H1 (cell line): Measurements from ENCODE around the gene FOXE1. TPM values are rescaled to one million over a fixed set of nuclear protein-coding genes. Genes with fewer than 3 reads are reported as not detected.

Experiments
- CTCF ChIA-PET: fragments of 300-600 bp; sonication (Branson Sonifier 250); formaldehyde crosslinking; loops from one replicate; lab custom pipeline; 2021; ENCODE audit not compliant: partially characterized antibody; lab: Charles Lee
- POLR2A ChIA-PET: fragments of 300-600 bp; sonication (Branson Sonifier 250); formaldehyde crosslinking; loops from one replicate; lab custom pipeline; 2021; ENCODE audit warnings: inconsistent platforms; ENCODE audit not compliant: partially characterized antibody; lab: Charles Lee
- DNase-seq, 2 experiments: peaks; one replicate each; pipeline versions ENCODE4 v3.0.0 to v3.0.0-alpha.2; 2010 to 2022; ENCODE audit warnings: low spot score in 2 of 2, low read depth in 1 of 2, mixed read lengths in 1 of 2
- FAIRE-seq: peaks from 2 replicates; lab custom pipeline; 2011; peaks lifted over from hg19 to GRCh38; lab: Jason Lieb, UNC
- H2AFZ ChIP-seq: 2 replicates; pipeline ENCODE4 v1.8.1; 2012; ENCODE audit warnings: low read length, inconsistent platforms
- H2AK5ac ChIP-seq: 2 replicates; pipeline ENCODE4 v1.6.1; 2013; ENCODE audit warnings: low read depth, low read length
- H2BK120ac ChIP-seq: replicated peaks from 2 replicates; pipeline ENCODE3; 2013; ENCODE audit warnings: low read depth, low read length, inconsistent platforms
- H2BK12ac ChIP-seq: 2 replicates; pipeline ENCODE4 v1.6.1; 2013; ENCODE audit warnings: low read depth, low read length
- H2BK15ac ChIP-seq: 2 replicates; pipeline ENCODE4 v1.6.1; 2013; ENCODE audit warnings: low read length
- H2BK20ac ChIP-seq: 2 replicates; pipeline ENCODE4 v1.6.1; 2013; ENCODE audit warnings: low read length
- H2BK5ac ChIP-seq: 2 replicates; pipeline ENCODE4 v1.6.1; 2013; ENCODE audit warnings: low read depth, low read length
- H3K14ac ChIP-seq: 2 replicates; pipeline ENCODE4 v1.6.1; 2013; ENCODE audit warnings: inconsistent platforms; ENCODE audit not compliant: insufficient read length
- H3K18ac ChIP-seq: 2 replicates; pipeline ENCODE4 v1.6.1; 2013; ENCODE audit warnings: low read length; ENCODE audit errors: extremely low read depth
- H3K23ac ChIP-seq: 2 replicates; pipeline ENCODE4 v1.6.1; 2013; ENCODE audit warnings: inconsistent platforms; ENCODE audit not compliant: insufficient read length
- H3K23me2 ChIP-seq: 2 replicates; pipeline ENCODE4 v1.6.1; 2013; ENCODE audit warnings: low read depth, low read length
- H3K27ac ChIP-seq: 2 replicates; pipeline ENCODE4 v1.6.1; 2011; ENCODE audit warnings: low read depth, low read length, inconsistent platforms
- H3K27me3 ChIP-seq, 4 experiments: replicated peaks in 1 of 4; 1 replicate in 1 of 4; 2 replicates in 3 of 4; pipeline versions ENCODE4 v1.6.1 to v1.8.1; 2011 to 2013; ENCODE audit warnings: low read length in 3 of 4, mild to moderate bottlenecking in 3 of 4, inconsistent platforms in 2 of 4, mixed read lengths in 2 of 4, moderate library complexity in 1 of 4; ENCODE audit not compliant: control insufficient read depth in 3 of 4, insufficient read depth in 3 of 4; ENCODE audit errors: extremely low read depth in 1 of 4
- H3K36me3 ChIP-seq, 4 experiments: 2 replicates each; pipeline versions ENCODE4 v1.6.1 to v1.8.1; 2011 to 2013; ENCODE audit warnings: mild to moderate bottlenecking in 4 of 4, low read length in 3 of 4, moderate library complexity in 2 of 4, control low read depth in 1 of 4, inconsistent platforms in 1 of 4; ENCODE audit not compliant: insufficient read depth in 4 of 4, control insufficient read depth in 2 of 4
- H3K4ac ChIP-seq: replicated peaks from 2 replicates; pipeline ENCODE3; 2013; ENCODE audit warnings: low read length, low read depth, mixed read lengths, inconsistent platforms; ENCODE audit not compliant: insufficient read length
- H3K4me1 ChIP-seq, 4 experiments: replicated peaks in 1 of 4; 1 replicate in 1 of 4; 2 replicates in 3 of 4; pipeline versions ENCODE4 v1.6.1 to v1.8.1; 2011 to 2013; ENCODE audit warnings: low read length in 3 of 4, inconsistent platforms in 2 of 4, mixed read lengths in 1 of 4; ENCODE audit not compliant: insufficient read depth in 4 of 4, control insufficient read depth in 3 of 4
- H3K4me2 ChIP-seq, 2 experiments: 2 replicates each; pipeline versions ENCODE4 v1.6.1 to v1.8.1; 2011 to 2013; ENCODE audit warnings: low read depth in 2 of 2, low read length in 2 of 2, control low read depth in 1 of 2, inconsistent platforms in 1 of 2, mild to moderate bottlenecking in 1 of 2; ENCODE audit not compliant: insufficient read depth in 1 of 2
- H3K4me3 ChIP-seq, 4 experiments: fragments of 200-600, 300-600 bp in 1 of 4; sonication (generic), shearing (Covaris generic), sonication (Bioruptor Twin) in 1 of 4; 2 replicates each; pipeline versions ENCODE4 v1.5.1 to v1.8.1; 2011 to 2016; ENCODE audit warnings: low read length in 4 of 4, low read depth in 3 of 4, control low read depth in 2 of 4, inconsistent platforms in 2 of 4, mild to moderate bottlenecking in 2 of 4, mixed read lengths in 1 of 4, moderate library complexity in 1 of 4; ENCODE audit not compliant: insufficient read depth in 2 of 4; ENCODE audit errors: extremely low read depth in 1 of 4
- H3K56ac ChIP-seq: replicated peaks from 2 replicates; pipeline ENCODE3; 2013; ENCODE audit warnings: low read depth, mild to moderate bottlenecking, mixed read lengths, low read length, inconsistent platforms; ENCODE audit not compliant: insufficient read length
- H3K79me1 ChIP-seq: 2 replicates; pipeline ENCODE4 v1.6.1; 2013; ENCODE audit warnings: low read depth, low read length, control low read depth
- H3K79me2 ChIP-seq, 2 experiments: 2 replicates each; pipeline versions ENCODE4 v1.6.1 to v1.8.1; 2012 to 2013; ENCODE audit warnings: low read length in 2 of 2, mild to moderate bottlenecking in 2 of 2, inconsistent platforms in 1 of 2; ENCODE audit not compliant: insufficient read depth in 2 of 2, control insufficient read depth in 1 of 2
- H3K9ac ChIP-seq, 4 experiments: replicated peaks in 1 of 4; 1 replicate in 1 of 4; 2 replicates in 3 of 4; pipeline versions ENCODE4 v1.6.1 to v1.8.1; 2011 to 2013; ENCODE audit warnings: low read depth in 3 of 4, low read length in 3 of 4, control low read depth in 2 of 4, mild to moderate bottlenecking in 2 of 4, moderate library complexity in 2 of 4, inconsistent platforms in 1 of 4; ENCODE audit errors: extremely low read depth in 1 of 4
- H3K9me3 ChIP-seq, 2 experiments: 2 replicates each; pipeline versions ENCODE4 v1.6.1 to v1.8.1; 2012 to 2013; ENCODE audit warnings: mild to moderate bottlenecking in 2 of 2, moderate library complexity in 2 of 2, control low read depth in 1 of 2, inconsistent platforms in 1 of 2, low read depth in 1 of 2, low read length in 1 of 2, mixed read lengths in 1 of 2; ENCODE audit not compliant: insufficient read depth in 2 of 2
- H4K20me1 ChIP-seq, 2 experiments: replicated peaks in 1 of 2; 2 replicates each; pipeline versions ENCODE3 to v1.8.1; 2011 to 2013; ENCODE audit warnings: inconsistent platforms in 2 of 2, low read length in 2 of 2, mild to moderate bottlenecking in 1 of 2; ENCODE audit not compliant: insufficient read depth in 2 of 2, control insufficient read depth in 1 of 2
- H4K5ac ChIP-seq: 2 replicates; pipeline ENCODE4 v1.6.1; 2013; ENCODE audit warnings: low read length, low read depth, mixed read lengths, inconsistent platforms; ENCODE audit not compliant: insufficient read length
- H4K8ac ChIP-seq: 2 replicates; pipeline ENCODE4 v1.8.0; 2013; ENCODE audit warnings: mild to moderate bottlenecking, moderate library complexity, low read length, inconsistent platforms; ENCODE audit not compliant: insufficient read depth; ENCODE audit errors: extremely low read depth
- H4K91ac ChIP-seq: replicated peaks from 2 replicates; pipeline ENCODE3; 2013; ENCODE audit warnings: low read length, mixed read lengths, inconsistent platforms; ENCODE audit not compliant: insufficient read length
- E2F6 ChIP-seq: IDR thresholded peaks from 2 replicates; pipeline ENCODE4 v1.6.1; 2012; ENCODE audit warnings: inconsistent platforms
- KDM5A ChIP-seq: fragments of 200-600 bp; IDR thresholded peaks from 2 replicates; pipeline ENCODE4 v1.7.1; 2012; ENCODE audit warnings: mild to moderate bottlenecking, low read length, inconsistent platforms, mixed read lengths
- RNF2 ChIP-seq: fragments of 200-900, 300-1000 bp; sonication (generic); IDR thresholded peaks from 2 replicates; pipeline ENCODE4 v1.7.1; 2016; ENCODE audit warnings: borderline replicate concordance, low read depth, mild to moderate bottlenecking, antibody characterized with exemption, low read length; ENCODE audit not compliant: poor library complexity, severe bottlenecking; ENCODE audit errors: missing control alignments
- SRF ChIP-seq: IDR thresholded peaks from 2 replicates; pipeline ENCODE4 v1.6.1; 2011; ENCODE audit warnings: mild to moderate bottlenecking, low read depth, low read length, moderate library complexity
- SUZ12 ChIP-seq: fragments of 200-600 bp; sonication (generic); IDR thresholded peaks from 2 replicates; pipeline ENCODE4 v1.6.1; 2012; ENCODE audit warnings: mild to moderate bottlenecking, inconsistent platforms, low read length, moderate library complexity, mixed read lengths
- TAF1 ChIP-seq: IDR thresholded peaks from 2 replicates; pipeline ENCODE4 v1.6.1; 2011; ENCODE audit warnings: mild to moderate bottlenecking, low read depth, low read length
- polyA plus RNA-seq, 7 experiments: library from polyadenylated mRNA; depleted of rRNA in 3 of 7; stranded (reverse) in 5 of 7; unstranded in 2 of 7; fragments of >200 nt in 5 of 7; fragments of 200-250 nt in 2 of 7; gene quantifications; 1 replicate in 5 of 7; 2 replicates in 1 of 7; 4 replicates in 1 of 7; pipeline versions ENCODE4 v1.2.1 to v1.2.3, GENCODE V29; 2011 to 2013; ENCODE audit warnings: missing spikeins in 2 of 7, mixed read lengths in 2 of 7
- total RNA-seq: library from RNA; stranded (reverse); fragmentation: NEBNext Ultra II Directional; extraction: Animal tissue kit (Norgen Biotek cat#: 25700); gene quantifications from 2 replicates; pipeline ENCODE4 v1.2.1, GENCODE V29; 2021

The FOXE1 gene
- total and polyA plus RNA-seq, 2 of the 8 experiments (the other 6 are each of a cell fraction or from before 2014, with no cell fraction given): 0.03 TPM; not detected in 1

- no peaks in the 10 kb centered on the region for H3K79me2 ChIP-seq
- H3K27me3 ChIP-seq: peaks cover 0 to 10% (median 9%) of the 10 kb centered on the region in 4 experiments; a peak in 5 of 7 replicates
- POLR2A ChIA-PET: no interaction called here
- no peak overlapping the region for H2AK5ac ChIP-seq
- H2BK5ac ChIP-seq: no peak overlapping the region
- H3K9me3 ChIP-seq: no peaks in the 10 kb centered on the region
- no peak overlapping the region for H2BK20ac ChIP-seq
- H3K56ac ChIP-seq: no peak overlapping the region
- H2BK15ac ChIP-seq: no peak overlapping the region
- H3K4ac ChIP-seq: no peak overlapping the region
- H3K14ac ChIP-seq: no peak overlapping the region
- no peak overlapping the region for H4K5ac ChIP-seq
- DNase-seq (no peak), FAIRE-seq (no peak)
- no peaks in the 10 kb centered on the region for H3K79me1 ChIP-seq
- no peak overlapping the region for H2BK12ac ChIP-seq
- no peak overlapping the region for H3K4me3 ChIP-seq
- no peak overlapping the region for H3K4me2 ChIP-seq
- H3K18ac ChIP-seq: no peak overlapping the region
- no peak for TF ChIP-seq SUZ12
- no peak for TF ChIP-seq KDM5A
- TF ChIP-seq E2F6: no peak
- no peak for TF ChIP-seq RNF2
- TF ChIP-seq TAF1: no peak
- no peak for TF ChIP-seq SRF
- H3K4me1 ChIP-seq: peaks cover 0 to 6% (median 5%) of the 10 kb centered on the region in 4 experiments; a peak in 2 of 7 replicates
- no peak overlapping the region for H4K8ac ChIP-seq
- H3K23ac ChIP-seq: no peak overlapping the region
- no peak overlapping the region for H4K91ac ChIP-seq
- no peak overlapping the region for H2BK120ac ChIP-seq
- CTCF ChIA-PET: interaction anchor here (0.5 to 1.4 kb wide), 2 partner anchors 34 to 124 kb away, joined by 3 to 5 read pairs; no protein-coding TSS in a partner anchor
- no peak overlapping the region for H3K9ac ChIP-seq
- no peaks in the 10 kb centered on the region for H4K20me1 ChIP-seq
- H3K36me3 ChIP-seq: no peaks in the 10 kb centered on the region
- no peaks in the 10 kb centered on the region for H3K23me2 ChIP-seq
- H3K27ac ChIP-seq: no peak overlapping the region
- H2AFZ ChIP-seq: no peak overlapping the region
These were observed 13.8 kb downstream of the FOXE1 start for GRCh38 chr9:97866848-97867247.
